Liver (tissue), 9 donors: ENCODE results near the gene EXT2. TPM values are rescaled to one million over a fixed set of nuclear protein-coding genes. Genes with fewer than 3 reads are reported as not detected.

Source experiments
- DNase-seq: peaks from one replicate; pipeline ENCODE4 v3.0.0-alpha.2; 2017; ENCODE audit warnings: low spot score
- H3K27ac ChIP-seq, 2 donors: one replicate each; pipeline ENCODE4 v1.7.0; 2013; ENCODE audit warnings: inconsistent platforms in 2 of 2, low read length in 2 of 2, control low read depth in 1 of 2, low read depth in 1 of 2, mild to moderate bottlenecking in 1 of 2
- H3K27me3 ChIP-seq, 4 donors: one replicate each; pipeline versions ENCODE4 v1.6.1 to v1.7.0; 2013; ENCODE audit warnings: low read length in 3 of 4, inconsistent platforms in 1 of 4, mild to moderate bottlenecking in 1 of 4, moderate library complexity in 1 of 4; ENCODE audit not compliant: control insufficient read depth in 4 of 4, insufficient read depth in 4 of 4
- H3K36me3 ChIP-seq, 4 donors: one replicate each; pipeline versions ENCODE4 v1.6.1 to v1.7.0; 2013; ENCODE audit warnings: low read length in 3 of 4, mild to moderate bottlenecking in 3 of 4, low read depth in 1 of 4, moderate library complexity in 1 of 4; ENCODE audit not compliant: control insufficient read depth in 4 of 4, insufficient read depth in 3 of 4
- H3K4me1 ChIP-seq, 4 donors: one replicate each; pipeline versions ENCODE4 v1.6.1 to v1.7.0; 2013; ENCODE audit warnings: low read length in 3 of 4, mild to moderate bottlenecking in 3 of 4, moderate library complexity in 1 of 4; ENCODE audit not compliant: control insufficient read depth in 4 of 4, insufficient read depth in 4 of 4
- H3K4me3 ChIP-seq, 3 donors: one replicate each; pipeline versions ENCODE4 v1.6.1 to v1.7.0; 2013; ENCODE audit warnings: low read length in 3 of 3, control low read depth in 1 of 3, low read depth in 1 of 3, mild to moderate bottlenecking in 1 of 3
- H3K9ac ChIP-seq, 2 donors: one replicate each; pipeline ENCODE4 v1.7.0; 2013; ENCODE audit warnings: low read length in 2 of 2, mild to moderate bottlenecking in 2 of 2, moderate library complexity in 2 of 2, control low read depth in 1 of 2, low read depth in 1 of 2
- H3K9me3 ChIP-seq, 4 donors: one replicate each; pipeline versions ENCODE4 v1.6.1 to v1.7.0; 2013; ENCODE audit warnings: low read length in 3 of 4; ENCODE audit not compliant: control insufficient read depth in 4 of 4
- FOXA1 ChIP-seq: IDR thresholded peaks from 2 replicates; pipeline ENCODE4 v1.6.1; 2016; ENCODE audit warnings: antibody characterized with exemption
- FOXA2 ChIP-seq: IDR thresholded peaks from 2 replicates; pipeline ENCODE4 v1.6.1; 2016; ENCODE audit warnings: antibody characterized with exemption
- GABPA ChIP-seq, 2 donors: IDR thresholded peaks in 1 of 2; conservative IDR thresholded peaks in 1 of 2; 2 replicates each; pipeline ENCODE4 v1.6.1; 2016; ENCODE audit warnings: antibody characterized with exemption in 2 of 2, mild to moderate bottlenecking in 1 of 2, moderate library complexity in 1 of 2
- HNF4A ChIP-seq, 2 donors: conservative IDR thresholded peaks; 2 replicates each; pipeline ENCODE4 v1.6.1; 2016; ENCODE audit warnings: antibody characterized with exemption in 2 of 2, mild to moderate bottlenecking in 2 of 2
- JUND ChIP-seq, 2 donors: IDR thresholded peaks; 2 replicates each; pipeline ENCODE4 v1.6.1; 2016; ENCODE audit warnings: antibody characterized with exemption in 2 of 2
- MAX ChIP-seq: IDR thresholded peaks from 2 replicates; pipeline ENCODE4 v1.6.1; 2016; ENCODE audit warnings: antibody characterized with exemption
- NR2F2 ChIP-seq: IDR thresholded peaks from 2 replicates; pipeline ENCODE4 v1.6.1; 2016; ENCODE audit warnings: antibody characterized with exemption
- RAD21 ChIP-seq, 2 donors: IDR thresholded peaks; 2 replicates each; pipeline ENCODE4 v1.6.1; 2016; ENCODE audit warnings: antibody characterized with exemption in 2 of 2, mild to moderate bottlenecking in 2 of 2
- RXRA ChIP-seq, 2 donors: IDR thresholded peaks; 2 replicates each; pipeline ENCODE4 v1.6.1; 2017 to 2018; ENCODE audit warnings: antibody characterized with exemption in 2 of 2, mild to moderate bottlenecking in 1 of 2
- TAF1 ChIP-seq: conservative IDR thresholded peaks from 2 replicates; pipeline ENCODE4 v1.6.1; 2016; ENCODE audit warnings: antibody characterized with exemption, mild to moderate bottlenecking
- YY1 ChIP-seq: IDR thresholded peaks from 2 replicates; pipeline ENCODE4 v1.6.1; 2016; ENCODE audit warnings: antibody characterized with exemption, mild to moderate bottlenecking
- ZBTB33 ChIP-seq: IDR thresholded peaks from 2 replicates; pipeline ENCODE4 v1.6.1; 2016; ENCODE audit warnings: antibody characterized with exemption
- WGBS: extraction: QIAGEN DNeasy Blood & Tissue Kit; methylation state at CpG from one replicate; pipeline ENCODE4 v1.1.7; 2013; 5-methylcytosine and 5-hydroxymethylcytosine counted together
- polyA plus RNA-seq, 2 donors: library from polyadenylated mRNA; stranded (reverse) in 1 of 2; unstranded in 1 of 2; fragments of 200-250 nt in 1 of 2; fragments of >200 nt in 1 of 2; fragmentation: Nextera tagmentation in 1 of 2; extraction: Ambion mirVana in 1 of 2; gene quantifications; one replicate each; pipeline versions ENCODE4 v1.2.1 to v1.2.3, GENCODE V29; 2013 to 2015
- total RNA-seq, 2 donors: library from RNA; depleted of rRNA; stranded (reverse); fragments of >200 nt; gene quantifications; one replicate each; pipeline ENCODE4 v1.2.3, GENCODE V29; 2014
- TF ChIP-seq, protein P1 (sequence below): IDR thresholded peaks from 2 replicates; pipeline ENCODE4 v1.6.1; 2016; ENCODE audit warnings: antibody characterized with exemption
- TF ChIP-seq, protein P2 (sequence below): IDR thresholded peaks from 2 replicates; pipeline ENCODE4 v1.6.1; 2016; ENCODE audit warnings: antibody characterized with exemption, mild to moderate bottlenecking
- donor health status: healthy.
- donor health status: healthy.
- donor health status: healthy.
- donor health status: healthy.
- donor health status: healthy.

EXT2 gene
- total and polyA plus RNA-seq, 4 donors: 8.4 to 36.1 (median 29.8) TPM

DNA sequence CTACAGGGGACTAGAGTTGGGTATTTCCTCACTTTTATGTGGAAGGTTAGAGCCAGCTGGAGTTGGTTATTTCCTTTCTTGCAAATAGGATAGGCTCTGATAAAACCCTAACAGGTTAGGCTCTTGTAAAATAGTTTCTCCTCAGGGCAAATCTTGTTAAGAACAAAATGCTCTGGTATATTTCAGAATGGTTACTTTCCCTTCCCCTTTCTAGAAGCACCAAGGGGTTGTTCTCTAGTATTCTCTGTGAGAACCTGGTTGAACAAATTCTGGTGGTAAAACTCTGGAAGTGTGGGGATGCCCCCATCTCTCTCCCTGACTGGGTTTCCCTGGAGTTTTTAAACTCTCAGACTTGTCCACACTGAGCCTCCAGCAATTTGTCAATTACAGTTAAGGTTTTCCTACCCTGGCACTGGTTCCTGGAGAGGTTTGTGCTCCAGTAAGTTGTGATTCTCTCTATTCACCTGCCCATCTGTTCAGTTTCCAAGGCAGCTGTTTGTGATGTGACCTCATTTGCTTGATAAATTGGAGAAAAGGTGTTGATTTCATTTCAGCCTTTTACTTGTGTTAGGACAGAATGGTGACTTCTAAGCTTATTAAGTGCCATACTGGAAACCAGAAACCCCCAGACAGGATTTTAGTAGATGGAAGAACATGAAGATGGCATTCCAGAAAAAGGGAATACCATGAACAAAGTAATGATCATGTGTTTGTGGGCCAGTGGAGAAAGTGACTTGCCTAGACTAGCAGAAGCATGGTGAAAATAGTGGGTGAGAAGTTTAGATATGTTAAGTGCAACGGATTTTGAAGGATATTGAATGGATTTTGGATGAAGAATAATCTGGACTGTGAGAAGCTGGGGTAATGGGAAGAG, 64.6 kb downstream of the EXT2 start:
- H3K9me3 ChIP-seq: peaks cover 0 to 8% (median 3%) of the 10 kb centered on the region in 4 donors
- H3K4me3 ChIP-seq: no peak overlapping the region
- no peaks in the 10 kb centered on the region for H3K4me1 ChIP-seq
- no peak overlapping the region for H3K27ac ChIP-seq
- H3K27me3 ChIP-seq: no peaks in the 10 kb centered on the region
- peaks cover 0 to 12% (median 2%) of the 10 kb centered on the region in 4 donors for H3K36me3 ChIP-seq
- TF ChIP-seq, protein P1, sequence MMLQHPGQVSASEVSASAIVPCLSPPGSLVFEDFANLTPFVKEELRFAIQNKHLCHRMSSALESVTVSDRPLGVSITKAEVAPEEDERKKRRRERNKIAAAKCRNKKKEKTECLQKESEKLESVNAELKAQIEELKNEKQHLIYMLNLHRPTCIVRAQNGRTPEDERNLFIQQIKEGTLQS: no peak
- TF ChIP-seq RAD21 (IDR thresholded peaks at IDR 0.05): no peak
- no peak for TF ChIP-seq GABPA (IDR thresholded peaks at IDR 0.05 in 1 of 2, conservative IDR thresholded peaks at IDR 0.05 in 1 of 2)
- TF ChIP-seq RXRA (IDR thresholded peaks at IDR 0.05): no peak
- no peak for TF ChIP-seq YY1
- TF ChIP-seq NR2F2: no peak
- TF ChIP-seq HNF4A (conservative IDR thresholded peaks at IDR 0.05): no peak
- TF ChIP-seq MAX: no peak
- no peak overlapping the region for H3K9ac ChIP-seq
- WGBS: 93% methylated on average over 1 of the region's 1 CpG
- no peak for DNase-seq

GRCh38 chr11:44162004-44162403, 66.5 kb downstream of the EXT2 start:
- H3K27ac ChIP-seq: no peak overlapping the region
- TF ChIP-seq FOXA1: no peak
- no peak for TF ChIP-seq MAX
- no peak for TF ChIP-seq RXRA (IDR thresholded peaks at IDR 0.05)
- no peak for TF ChIP-seq HNF4A (conservative IDR thresholded peaks at IDR 0.05)
- TF ChIP-seq JUND (IDR thresholded peaks at IDR 0.05): no peak
- no peak for TF ChIP-seq TAF1
- TF ChIP-seq NR2F2: no peak
- TF ChIP-seq, protein P2, sequence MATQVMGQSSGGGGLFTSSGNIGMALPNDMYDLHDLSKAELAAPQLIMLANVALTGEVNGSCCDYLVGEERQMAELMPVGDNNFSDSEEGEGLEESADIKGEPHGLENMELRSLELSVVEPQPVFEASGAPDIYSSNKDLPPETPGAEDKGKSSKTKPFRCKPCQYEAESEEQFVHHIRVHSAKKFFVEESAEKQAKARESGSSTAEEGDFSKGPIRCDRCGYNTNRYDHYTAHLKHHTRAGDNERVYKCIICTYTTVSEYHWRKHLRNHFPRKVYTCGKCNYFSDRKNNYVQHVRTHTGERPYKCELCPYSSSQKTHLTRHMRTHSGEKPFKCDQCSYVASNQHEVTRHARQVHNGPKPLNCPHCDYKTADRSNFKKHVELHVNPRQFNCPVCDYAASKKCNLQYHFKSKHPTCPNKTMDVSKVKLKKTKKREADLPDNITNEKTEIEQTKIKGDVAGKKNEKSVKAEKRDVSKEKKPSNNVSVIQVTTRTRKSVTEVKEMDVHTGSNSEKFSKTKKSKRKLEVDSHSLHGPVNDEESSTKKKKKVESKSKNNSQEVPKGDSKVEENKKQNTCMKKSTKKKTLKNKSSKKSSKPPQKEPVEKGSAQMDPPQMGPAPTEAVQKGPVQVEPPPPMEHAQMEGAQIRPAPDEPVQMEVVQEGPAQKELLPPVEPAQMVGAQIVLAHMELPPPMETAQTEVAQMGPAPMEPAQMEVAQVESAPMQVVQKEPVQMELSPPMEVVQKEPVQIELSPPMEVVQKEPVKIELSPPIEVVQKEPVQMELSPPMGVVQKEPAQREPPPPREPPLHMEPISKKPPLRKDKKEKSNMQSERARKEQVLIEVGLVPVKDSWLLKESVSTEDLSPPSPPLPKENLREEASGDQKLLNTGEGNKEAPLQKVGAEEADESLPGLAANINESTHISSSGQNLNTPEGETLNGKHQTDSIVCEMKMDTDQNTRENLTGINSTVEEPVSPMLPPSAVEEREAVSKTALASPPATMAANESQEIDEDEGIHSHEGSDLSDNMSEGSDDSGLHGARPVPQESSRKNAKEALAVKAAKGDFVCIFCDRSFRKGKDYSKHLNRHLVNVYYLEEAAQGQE: no peak
- TF ChIP-seq ZBTB33: no peak
- no peak for TF ChIP-seq FOXA2
- TF ChIP-seq RAD21 (IDR thresholded peaks at IDR 0.05): no peak
- H3K9ac ChIP-seq: no peak overlapping the region
- no peak overlapping the region for H3K4me3 ChIP-seq
- H3K36me3 ChIP-seq: peaks cover 0 to 12% (median 2%) of the 10 kb centered on the region in 4 donors
- peaks cover 0 to 8% (median 3%) of the 10 kb centered on the region in 4 donors for H3K9me3 ChIP-seq
- 97% methylated on average over 1 of the region's 1 CpG for WGBS
- H3K27me3 ChIP-seq: no peaks in the 10 kb centered on the region
- no peak for DNase-seq
- H3K4me1 ChIP-seq: no peaks in the 10 kb centered on the region
